Neural cell (in vitro differentiated cells): ENCODE results near the gene OTOP3.

ENCODE experiments used
- EP300 ChIP-seq: fragments of 450-650 bp; conservative IDR thresholded peaks from 2 replicates; pipeline ENCODE4 v1.6.1; 2014; ENCODE audit warnings: antibody characterized with exemption, mild to moderate bottlenecking, moderate library complexity; ENCODE audit not compliant: poor library complexity, severe bottlenecking
- EZH2 ChIP-seq: fragments of 200-600, 300-800 bp; shearing (Covaris generic), sonication (generic); IDR thresholded peaks from 2 replicates; pipeline ENCODE4 v1.6.1; 2014; ENCODE audit warnings: antibody characterized with exemption, low read length, borderline replicate concordance, mild to moderate bottlenecking; ENCODE audit not compliant: insufficient read depth, poor library complexity, severe bottlenecking
- POLR2AphosphoS5 ChIP-seq: IDR thresholded peaks from 2 replicates; pipeline ENCODE4 v1.6.1; 2012
- REST ChIP-seq: IDR thresholded peaks from 2 replicates; pipeline ENCODE4 v1.6.1; 2012; ENCODE audit warnings: borderline replicate concordance
- SMC3 ChIP-seq: fragments of 450-650 bp; conservative IDR thresholded peaks from 2 replicates; pipeline ENCODE4 v1.6.1; 2014; ENCODE audit warnings: antibody characterized with exemption, mild to moderate bottlenecking, moderate library complexity; ENCODE audit not compliant: poor library complexity
- TAF1 ChIP-seq: IDR thresholded peaks from 2 replicates; pipeline ENCODE4 v1.6.1; 2012; ENCODE audit warnings: low read depth
- TF ChIP-seq, protein P1 (sequence below): fragments of 450-650 bp; IDR thresholded peaks from 2 replicates; pipeline ENCODE4 v1.5.1; 2014; ENCODE audit warnings: antibody characterized with exemption, mild to moderate bottlenecking, moderate library complexity; ENCODE audit not compliant: poor library complexity, severe bottlenecking

DNA sequence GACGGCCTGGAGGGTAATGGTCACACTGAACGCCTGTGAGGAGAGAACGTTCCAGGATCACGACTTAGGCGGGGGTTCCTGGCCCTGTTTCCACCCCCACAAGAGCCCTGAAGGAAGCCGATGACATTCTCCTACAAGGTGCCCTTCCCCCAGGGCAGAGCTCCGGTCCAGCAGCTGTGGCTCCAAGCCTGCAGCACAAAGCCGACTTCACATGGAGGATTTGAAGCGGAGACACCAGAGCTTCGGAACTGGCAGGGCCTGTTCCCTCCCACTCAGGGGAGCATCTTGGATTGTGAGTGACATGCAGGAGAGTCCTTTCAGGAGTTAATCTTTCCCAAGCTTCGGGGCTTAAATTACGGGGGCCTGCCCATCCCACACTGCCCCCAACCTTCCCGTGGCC, 47.2 kb upstream of the OTOP3 start:
- TF ChIP-seq, protein P1, sequence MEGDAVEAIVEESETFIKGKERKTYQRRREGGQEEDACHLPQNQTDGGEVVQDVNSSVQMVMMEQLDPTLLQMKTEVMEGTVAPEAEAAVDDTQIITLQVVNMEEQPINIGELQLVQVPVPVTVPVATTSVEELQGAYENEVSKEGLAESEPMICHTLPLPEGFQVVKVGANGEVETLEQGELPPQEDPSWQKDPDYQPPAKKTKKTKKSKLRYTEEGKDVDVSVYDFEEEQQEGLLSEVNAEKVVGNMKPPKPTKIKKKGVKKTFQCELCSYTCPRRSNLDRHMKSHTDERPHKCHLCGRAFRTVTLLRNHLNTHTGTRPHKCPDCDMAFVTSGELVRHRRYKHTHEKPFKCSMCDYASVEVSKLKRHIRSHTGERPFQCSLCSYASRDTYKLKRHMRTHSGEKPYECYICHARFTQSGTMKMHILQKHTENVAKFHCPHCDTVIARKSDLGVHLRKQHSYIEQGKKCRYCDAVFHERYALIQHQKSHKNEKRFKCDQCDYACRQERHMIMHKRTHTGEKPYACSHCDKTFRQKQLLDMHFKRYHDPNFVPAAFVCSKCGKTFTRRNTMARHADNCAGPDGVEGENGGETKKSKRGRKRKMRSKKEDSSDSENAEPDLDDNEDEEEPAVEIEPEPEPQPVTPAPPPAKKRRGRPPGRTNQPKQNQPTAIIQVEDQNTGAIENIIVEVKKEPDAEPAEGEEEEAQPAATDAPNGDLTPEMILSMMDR = no peak
- TF ChIP-seq EP300 = no peak
- no peak for TF ChIP-seq EZH2
- TF ChIP-seq POLR2AphosphoS5 = no peak
- TF ChIP-seq TAF1 = no peak
- no peak for TF ChIP-seq SMC3
- no peak for TF ChIP-seq REST
